Gastrocnemius medialis (tissue), 4 donors: ENCODE results near the gene G6PC2. TPM values are rescaled to one million over a fixed set of nuclear protein-coding genes. Genes with fewer than 3 reads are reported as not detected.

Experiments
- ATAC-seq, 2 donors: fragments of 150-250 bp; one replicate each; pipeline ENCODE4 v1.9.1; 2016
- DNase-seq, 2 donors: peaks; one replicate each; pipeline ENCODE4 v3.0.0-alpha.2; 2019
- H3K27ac ChIP-seq, 4 donors: fragments of 200-600 bp; sonication (generic); 1 replicate in 1 of 4; 2 replicates in 3 of 4; pipeline ENCODE4 v1.5.1; 2016 to 2018; ENCODE audit warnings: mild to moderate bottlenecking in 2 of 4, moderate library complexity in 1 of 4
- H3K27me3 ChIP-seq, 3 donors: fragments of 200-600 bp; sonication (generic) in 2 of 3; 1 replicate in 1 of 3; 2 replicates in 2 of 3; pipeline versions ENCODE4 v1.5.1 to v1.6.0; 2016 to 2019; ENCODE audit warnings: mild to moderate bottlenecking in 1 of 3, moderate library complexity in 1 of 3
- H3K36me3 ChIP-seq, 2 donors: fragments of 200-600 bp; sonication (generic) in 1 of 2; one replicate each; pipeline ENCODE4 v1.5.1; 2017 to 2018
- H3K4me1 ChIP-seq, 2 donors: fragments of 200-600 bp; sonication (generic) in 1 of 2; one replicate each; pipeline ENCODE4 v1.5.1; 2016 to 2017; ENCODE audit warnings: mild to moderate bottlenecking in 2 of 2
- H3K4me3 ChIP-seq, 4 donors: fragments of 200-600 bp; sonication (generic) in 3 of 4; 1 replicate in 1 of 4; 2 replicates in 3 of 4; pipeline ENCODE4 v1.5.1; 2016 to 2019; ENCODE audit warnings: mild to moderate bottlenecking in 2 of 4
- H3K9me3 ChIP-seq, 3 donors: fragments of 200-600 bp; sonication (generic) in 2 of 3; 1 replicate in 1 of 3; 2 replicates in 2 of 3; pipeline ENCODE4 v1.5.1; 2016 to 2019
- POLR2A ChIP-seq, 2 donors: fragments of 450-650 bp; IDR thresholded peaks; one replicate each; pipeline ENCODE4 v1.6.1; 2017; ENCODE audit warnings: antibody characterized with exemption in 2 of 2, mild to moderate bottlenecking in 2 of 2, moderate library complexity in 2 of 2
- in situ Hi-C, 4 donors: fragments of 200-750 bp; cut with MboI; loops; one replicate each; pipeline versions ENCODE4 v1.15.0 to v1.8.0; 2017; ENCODE audit warnings: low sequenced_read_pairs in 4 of 4
- intact Hi-C: fragments of 100-400 bp; cut with DNase I; formaldehyde crosslinking; loops from one replicate; pipeline ENCODE4 v1.15.1; 2023; ENCODE audit warnings: low total_unique reads
- total RNA-seq, 4 donors: library from RNA; depleted of rRNA; stranded (reverse); fragments of >200 nt; gene quantifications; one replicate each; pipeline versions ENCODE4 v1.1.0 to v1.2.3, GENCODE V29; 2016
- TF ChIP-seq, protein P1 (sequence below), 5 experiments: fragments of 450-650 bp in 3 of 5; fragments of 200-600 bp in 2 of 5; sonication (generic) in 2 of 5; IDR thresholded peaks in 4 of 5; conservative IDR thresholded peaks in 1 of 5; 1 replicate in 4 of 5; 2 replicates in 1 of 5; pipeline ENCODE4 v1.5.1; 2016 to 2019; ENCODE audit warnings: antibody characterized with exemption in 5 of 5, mild to moderate bottlenecking in 3 of 5, moderate library complexity in 3 of 5

The G6PC2 gene
- total RNA-seq, 4 donors from 2014 or later, result not detected

DNA sequence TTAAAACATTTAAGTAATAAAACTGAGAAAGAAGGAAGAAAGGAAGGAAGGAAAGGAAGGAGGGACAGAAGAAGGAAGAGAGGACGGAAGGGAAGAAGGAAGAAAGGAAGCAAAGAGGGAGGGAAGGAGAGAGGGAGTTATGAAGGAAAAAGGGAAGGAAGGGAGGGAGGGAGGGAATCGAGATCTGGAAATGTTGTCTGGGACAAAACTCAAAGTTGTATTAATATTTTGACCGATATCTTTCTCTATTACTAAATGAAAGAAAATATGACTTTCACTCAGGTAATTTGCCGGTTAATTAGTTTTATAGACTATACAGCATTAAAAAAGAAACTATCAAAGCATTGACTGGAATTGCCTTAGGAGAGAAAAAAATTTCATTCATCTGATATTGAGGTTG lies 44.4 kb downstream of the G6PC2 start:
- TF ChIP-seq, protein P1, sequence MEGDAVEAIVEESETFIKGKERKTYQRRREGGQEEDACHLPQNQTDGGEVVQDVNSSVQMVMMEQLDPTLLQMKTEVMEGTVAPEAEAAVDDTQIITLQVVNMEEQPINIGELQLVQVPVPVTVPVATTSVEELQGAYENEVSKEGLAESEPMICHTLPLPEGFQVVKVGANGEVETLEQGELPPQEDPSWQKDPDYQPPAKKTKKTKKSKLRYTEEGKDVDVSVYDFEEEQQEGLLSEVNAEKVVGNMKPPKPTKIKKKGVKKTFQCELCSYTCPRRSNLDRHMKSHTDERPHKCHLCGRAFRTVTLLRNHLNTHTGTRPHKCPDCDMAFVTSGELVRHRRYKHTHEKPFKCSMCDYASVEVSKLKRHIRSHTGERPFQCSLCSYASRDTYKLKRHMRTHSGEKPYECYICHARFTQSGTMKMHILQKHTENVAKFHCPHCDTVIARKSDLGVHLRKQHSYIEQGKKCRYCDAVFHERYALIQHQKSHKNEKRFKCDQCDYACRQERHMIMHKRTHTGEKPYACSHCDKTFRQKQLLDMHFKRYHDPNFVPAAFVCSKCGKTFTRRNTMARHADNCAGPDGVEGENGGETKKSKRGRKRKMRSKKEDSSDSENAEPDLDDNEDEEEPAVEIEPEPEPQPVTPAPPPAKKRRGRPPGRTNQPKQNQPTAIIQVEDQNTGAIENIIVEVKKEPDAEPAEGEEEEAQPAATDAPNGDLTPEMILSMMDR (IDR thresholded peaks at IDR 0.05 in 4 of 5, conservative IDR thresholded peaks at IDR 0.05 in 1 of 5), result no peak
- no peak for TF ChIP-seq POLR2A (IDR thresholded peaks at IDR 0.05)
- no peaks in the 10 kb centered on the region for H3K27me3 ChIP-seq
- H3K4me1 ChIP-seq, result no peaks in the 10 kb centered on the region
- DNase-seq (no peak), ATAC-seq (no peak)
- H3K36me3 ChIP-seq, result no peaks in the 10 kb centered on the region
- intact Hi-C loops, result no loop called here
- no peaks in the 10 kb centered on the region for H3K9me3 ChIP-seq
- in situ Hi-C loops, result no loop called here
- no peak overlapping the region for H3K4me3 ChIP-seq
- no peak overlapping the region for H3K27ac ChIP-seq

DNA sequence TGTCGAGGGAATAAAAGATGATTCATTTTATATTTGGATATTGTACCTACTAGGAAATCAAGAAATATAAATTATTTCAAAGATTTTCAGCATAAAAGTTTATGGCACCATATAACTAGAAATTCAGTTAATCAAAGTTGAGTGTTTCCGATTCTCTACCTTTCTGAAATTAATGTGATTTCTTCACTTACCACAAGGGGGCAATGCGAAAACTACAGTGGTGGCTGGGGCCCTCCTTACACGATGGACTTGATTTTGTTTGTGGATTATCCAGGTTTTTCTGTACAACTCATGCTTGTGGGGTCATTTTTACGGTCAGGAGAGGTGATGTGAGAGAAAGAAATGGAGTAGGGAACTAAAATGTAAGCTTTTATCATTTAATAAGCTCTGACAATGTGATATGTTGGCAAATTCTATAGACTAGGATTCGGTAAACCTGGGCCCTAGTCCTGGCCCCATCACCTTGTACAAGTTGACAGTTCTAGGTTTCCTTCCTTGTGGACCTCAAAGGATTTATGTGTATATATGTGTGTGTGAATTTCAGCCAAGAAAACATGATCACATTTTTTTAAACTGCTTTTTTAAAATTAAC lies 47.6 kb downstream of the G6PC2 start:
- H3K9me3 ChIP-seq, result no peaks in the 10 kb centered on the region
- H3K27me3 ChIP-seq, result no peaks in the 10 kb centered on the region
- ATAC-seq, result no peak
- no peaks in the 10 kb centered on the region for H3K4me1 ChIP-seq
- no peak overlapping the region for H3K4me3 ChIP-seq
- no peak overlapping the region for H3K27ac ChIP-seq
- in situ Hi-C loops (no loop called here), intact Hi-C loops (no loop called here)
- DNase-seq, result no peak
- H3K36me3 ChIP-seq, result no peaks in the 10 kb centered on the region
- TF ChIP-seq POLR2A (IDR thresholded peaks at IDR 0.05), result no peak
- TF ChIP-seq, protein P1 (IDR thresholded peaks at IDR 0.05 in 4 of 5, conservative IDR thresholded peaks at IDR 0.05 in 1 of 5), result peak in 1 of 5 experiments; percentile 37

DNA sequence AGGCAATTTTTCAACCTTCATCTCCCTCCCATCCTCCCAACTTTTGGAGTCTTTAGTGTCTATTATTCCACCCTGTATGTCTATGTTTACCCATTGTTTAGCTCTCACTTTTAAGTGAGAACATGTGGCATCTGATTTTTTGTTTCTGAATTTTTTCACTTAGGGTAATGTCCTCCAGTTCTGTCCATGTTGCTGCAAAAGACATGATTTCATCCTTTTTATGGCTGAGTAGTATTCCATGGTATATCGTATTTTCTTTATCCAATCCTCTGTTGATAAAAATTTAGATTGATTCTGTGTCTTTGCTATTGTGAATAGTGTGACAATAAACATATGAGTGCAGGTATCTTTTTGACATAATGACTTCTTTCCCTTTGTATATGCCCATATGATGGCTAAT lies 48.2 kb downstream of the G6PC2 start:
- H3K4me1 ChIP-seq, result no peaks in the 10 kb centered on the region
- no peak overlapping the region for H3K27ac ChIP-seq
- intact Hi-C loops, result no loop called here
- in situ Hi-C loops, result no loop called here
- no peaks in the 10 kb centered on the region for H3K36me3 ChIP-seq
- no peak overlapping the region for H3K4me3 ChIP-seq
- no peaks in the 10 kb centered on the region for H3K9me3 ChIP-seq
- DNase-seq (no peak), ATAC-seq (no peak)
- H3K27me3 ChIP-seq, result no peaks in the 10 kb centered on the region
- TF ChIP-seq POLR2A (IDR thresholded peaks at IDR 0.05), result no peak
- TF ChIP-seq, protein P1 (IDR thresholded peaks at IDR 0.05 in 4 of 5, conservative IDR thresholded peaks at IDR 0.05 in 1 of 5), result no peak

DNA sequence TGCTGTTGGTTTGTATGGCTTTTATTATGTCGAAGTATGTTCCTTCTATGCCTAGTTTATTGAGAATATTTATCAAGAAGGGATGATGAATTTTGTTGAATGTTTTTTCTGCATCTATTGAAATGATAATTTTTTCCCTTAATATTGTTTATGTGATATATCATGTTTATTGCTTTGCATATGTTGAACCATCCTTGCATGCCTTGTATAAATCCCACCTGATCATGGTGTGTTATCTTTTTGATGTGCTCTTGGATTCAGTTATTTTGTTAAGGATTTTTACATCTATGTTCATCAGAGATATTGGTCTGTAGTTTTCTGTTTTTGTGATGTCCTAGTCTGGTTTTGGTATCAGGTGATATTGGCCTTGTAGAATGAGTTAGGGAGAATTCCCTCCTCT lies 50.8 kb downstream of the G6PC2 start:
- in situ Hi-C loops, result loop anchor here in 2 of 4 donors (10.0 to 25.0 kb wide), 2 partner anchors 183 to 185 kb away; no protein-coding TSS in a partner anchor
- H3K27ac ChIP-seq, result no peak overlapping the region
- no peak for DNase-seq
- TF ChIP-seq, protein P1 (IDR thresholded peaks at IDR 0.05 in 4 of 5, conservative IDR thresholded peaks at IDR 0.05 in 1 of 5), result no peak
- TF ChIP-seq POLR2A (IDR thresholded peaks at IDR 0.05), result no peak
- H3K4me3 ChIP-seq, result no peak overlapping the region
- no peak for ATAC-seq
- intact Hi-C loops, result no loop called here
- H3K4me1 ChIP-seq, result no peaks in the 10 kb centered on the region
- no peaks in the 10 kb centered on the region for H3K36me3 ChIP-seq
- no peaks in the 10 kb centered on the region for H3K27me3 ChIP-seq
- no peaks in the 10 kb centered on the region for H3K9me3 ChIP-seq

DNA sequence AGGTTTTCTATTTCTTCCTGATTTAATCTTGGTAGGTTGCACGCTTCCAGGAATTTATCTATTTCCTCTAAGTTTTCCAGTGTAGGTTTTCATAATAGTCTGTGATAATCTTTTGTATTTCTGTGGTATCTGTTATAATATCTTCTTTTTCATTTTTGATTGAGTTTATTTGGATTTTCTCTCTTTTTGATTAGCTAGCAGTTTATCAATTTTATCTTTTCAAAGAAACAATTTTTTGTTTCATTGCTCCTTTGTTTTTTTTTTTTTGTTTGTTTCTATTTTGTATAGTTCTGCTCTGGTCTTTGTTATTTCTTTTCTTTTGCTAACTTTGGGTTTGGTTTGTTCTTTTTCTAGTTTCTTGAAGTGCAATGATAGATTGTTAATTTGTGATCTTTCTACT lies 51.3 kb downstream of the G6PC2 start:
- Histone ChIP-seq H3K4me3 (no peak overlapping the region), H3K9me3 (no peaks in the 10 kb centered on the region), H3K27ac (no peak overlapping the region), H3K27me3 (no peaks in the 10 kb centered on the region), H3K36me3 (no peaks in the 10 kb centered on the region), H3K4me1 (no peaks in the 10 kb centered on the region)
- ATAC-seq (no peak), DNase-seq (no peak)
- in situ Hi-C loops, result loop anchor here in 2 of 4 donors (10.0 to 25.0 kb wide), 2 partner anchors 182 to 185 kb away; no protein-coding TSS in a partner anchor
- intact Hi-C loops, result no loop called here
- TF ChIP-seq, protein P1 (IDR thresholded peaks at IDR 0.05 in 4 of 5, conservative IDR thresholded peaks at IDR 0.05 in 1 of 5), result no peak
- TF ChIP-seq POLR2A (IDR thresholded peaks at IDR 0.05), result no peak
